HepG2 (cell line): ENCODE data around the gene COCH.

Experiments used
- BRF2 ChIP-seq: sonication (generic); formaldehyde crosslinking; IDR thresholded peaks from 2 replicates; pipeline ENCODE4 v1.8.1; 2022; ENCODE audit warnings: mild to moderate bottlenecking, missing genetic modification reagents
- ELF4 ChIP-seq: sonication (generic); formaldehyde crosslinking; IDR thresholded peaks from 2 replicates; pipeline ENCODE4 v1.5.0; 2020; ENCODE audit warnings: missing genetic modification reagents, mild to moderate bottlenecking, moderate library complexity, borderline replicate concordance
- GABPA ChIP-seq, 2 experiments: IDR thresholded peaks; 2 replicates each; pipeline ENCODE4 v1.6.1; 2011 to 2016; ENCODE audit warnings: low read depth in 2 of 2, low read length in 1 of 2, missing biosample characterization in 1 of 2, missing genetic modification characterization in 1 of 2
- GATAD2A ChIP-seq: IDR thresholded peaks from 2 replicates; pipeline ENCODE4 v1.6.1; 2016
- GPN1 ChIP-seq: sonication (generic); formaldehyde crosslinking; IDR thresholded peaks from 2 replicates; pipeline ENCODE4 v1.5.1; 2020; ENCODE audit warnings: missing genetic modification reagents, borderline replicate concordance
- MAZ ChIP-seq, 2 experiments: sonication (generic) in 1 of 2; formaldehyde crosslinking in 1 of 2; IDR thresholded peaks; 2 replicates each; pipeline versions ENCODE4 v1.5.0 to v1.6.1; 2012 to 2020; ENCODE audit warnings: low read depth in 2 of 2, mild to moderate bottlenecking in 2 of 2, borderline replicate concordance in 1 of 2, improper control_type of control experiment in 1 of 2, low read length in 1 of 2, missing genetic modification reagents in 1 of 2, moderate library complexity in 1 of 2
- REST ChIP-seq, 2 experiments: IDR thresholded peaks; 2 replicates each; pipeline ENCODE4 v1.6.1; 2011 to 2012; ENCODE audit warnings: low read length in 2 of 2, borderline replicate concordance in 1 of 2, low read depth in 1 of 2, mild to moderate bottlenecking in 1 of 2, moderate library complexity in 1 of 2
- TRIM24 ChIP-seq: sonication (generic); formaldehyde crosslinking; IDR thresholded peaks from 2 replicates; pipeline ENCODE4 v1.8.0; 2022; ENCODE audit warnings: mild to moderate bottlenecking, missing genetic modification reagents
- YY1 ChIP-seq: IDR thresholded peaks from 2 replicates; pipeline ENCODE4 v1.6.1; 2011; ENCODE audit warnings: low read length, low read depth, moderate library complexity, mild to moderate bottlenecking; ENCODE audit not compliant: insufficient read depth, insufficient replicate concordance
- ZNF432 ChIP-seq: sonication (generic); formaldehyde crosslinking; IDR thresholded peaks from 2 replicates; pipeline ENCODE4 v1.5.0; 2020; ENCODE audit warnings: missing genetic modification reagents, mild to moderate bottlenecking, borderline replicate concordance
- TF ChIP-seq, protein P1 (sequence below): sonication (generic); formaldehyde crosslinking; IDR thresholded peaks from 2 replicates; pipeline ENCODE4 v1.5.0; 2020; ENCODE audit warnings: mild to moderate bottlenecking, missing genetic modification reagents, moderate library complexity

DNA sequence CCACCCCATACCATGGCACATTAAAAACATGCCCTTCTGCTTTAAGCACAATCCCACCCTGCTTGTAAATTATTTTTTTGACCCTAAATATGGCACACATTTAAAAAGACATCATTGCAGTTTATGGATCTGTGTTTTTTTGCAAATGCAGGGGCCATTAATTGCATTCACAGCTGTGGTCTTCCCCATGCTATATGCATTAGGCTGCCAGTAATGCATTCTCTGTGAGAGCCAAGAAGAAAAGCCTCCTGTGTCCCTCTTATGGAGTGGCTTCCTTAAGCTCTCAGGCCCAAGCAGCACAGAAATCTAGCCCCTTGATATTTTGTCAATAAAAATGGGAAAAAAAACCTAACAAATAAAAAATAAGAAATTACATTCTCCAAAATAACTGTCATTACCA is 20.4 kb upstream of the COCH start:
- no peak for TF ChIP-seq YY1
- no peak for TF ChIP-seq BRF2 (CRISPR knock-in tag)
- no peak for TF ChIP-seq GPN1
- TF ChIP-seq REST (IDR thresholded peaks at IDR 0.05; ENCODE audit: borderline replicate concordance in 1 of 2, low read depth in 1 of 2, low read length in 2 of 2) = no peak
- TF ChIP-seq MAZ (IDR thresholded peaks at IDR 0.05; ENCODE audit: borderline replicate concordance, low read depth, low read length) = no peak
- TF ChIP-seq MAZ (CRISPR knock-in tag; IDR thresholded peaks at IDR 0.05; ENCODE audit: low read depth) = no peak
- TF ChIP-seq, protein P1, sequence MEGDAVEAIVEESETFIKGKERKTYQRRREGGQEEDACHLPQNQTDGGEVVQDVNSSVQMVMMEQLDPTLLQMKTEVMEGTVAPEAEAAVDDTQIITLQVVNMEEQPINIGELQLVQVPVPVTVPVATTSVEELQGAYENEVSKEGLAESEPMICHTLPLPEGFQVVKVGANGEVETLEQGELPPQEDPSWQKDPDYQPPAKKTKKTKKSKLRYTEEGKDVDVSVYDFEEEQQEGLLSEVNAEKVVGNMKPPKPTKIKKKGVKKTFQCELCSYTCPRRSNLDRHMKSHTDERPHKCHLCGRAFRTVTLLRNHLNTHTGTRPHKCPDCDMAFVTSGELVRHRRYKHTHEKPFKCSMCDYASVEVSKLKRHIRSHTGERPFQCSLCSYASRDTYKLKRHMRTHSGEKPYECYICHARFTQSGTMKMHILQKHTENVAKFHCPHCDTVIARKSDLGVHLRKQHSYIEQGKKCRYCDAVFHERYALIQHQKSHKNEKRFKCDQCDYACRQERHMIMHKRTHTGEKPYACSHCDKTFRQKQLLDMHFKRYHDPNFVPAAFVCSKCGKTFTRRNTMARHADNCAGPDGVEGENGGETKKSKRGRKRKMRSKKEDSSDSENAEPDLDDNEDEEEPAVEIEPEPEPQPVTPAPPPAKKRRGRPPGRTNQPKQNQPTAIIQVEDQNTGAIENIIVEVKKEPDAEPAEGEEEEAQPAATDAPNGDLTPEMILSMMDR (CRISPR knock-in tag) = no peak
- no peak for TF ChIP-seq TRIM24 (CRISPR knock-in tag)
- no peak for TF ChIP-seq GATAD2A (CRISPR knock-in tag)
- no peak for TF ChIP-seq ZNF432 (CRISPR knock-in tag)
- no peak for TF ChIP-seq ELF4
- TF ChIP-seq GABPA (IDR thresholded peaks at IDR 0.05; ENCODE audit: low read depth, low read length) = no peak
- no peak for TF ChIP-seq GABPA (CRISPR knock-in tag; IDR thresholded peaks at IDR 0.05; ENCODE audit: low read depth)
